ENCODE measurements around the gene UBTD1.

DNA sequence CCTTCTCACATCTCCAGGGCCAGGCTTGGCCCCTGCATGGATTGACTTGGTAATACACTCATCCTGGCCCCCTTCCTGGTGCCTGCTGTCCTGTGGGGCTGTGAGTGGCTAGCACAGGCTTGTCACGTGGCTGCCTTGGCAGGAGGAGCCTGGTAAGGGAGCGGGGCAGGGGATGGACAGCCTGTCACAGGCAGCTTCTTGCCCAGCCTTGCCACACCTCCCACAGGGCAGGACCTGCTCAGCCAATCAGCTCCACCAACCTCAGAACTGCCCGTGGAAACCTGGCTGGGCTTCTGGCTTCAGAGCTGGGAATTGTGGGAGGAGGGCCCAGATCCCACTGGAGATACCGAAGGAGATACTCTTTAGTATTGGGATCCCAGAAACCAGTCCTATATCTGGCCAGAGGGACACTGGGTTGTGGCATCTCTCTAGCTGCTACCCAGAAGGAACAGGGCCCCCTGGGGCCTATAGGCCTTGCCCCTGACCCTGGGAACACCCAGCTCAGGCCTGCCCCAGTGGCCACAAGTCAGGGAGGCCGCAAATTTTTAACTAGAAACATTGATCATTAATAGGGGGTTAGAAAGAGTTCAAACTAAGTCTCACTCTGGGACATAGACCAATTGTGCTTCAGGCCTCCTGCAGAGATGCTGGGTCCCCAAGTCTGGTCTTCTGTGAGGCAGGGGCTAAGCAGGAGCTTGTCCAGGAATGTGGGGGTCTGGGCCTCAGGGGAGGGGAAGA lies 85.5 kb downstream of the UBTD1 start, which contains the start of gene HOGA1:
- TF ChIP-seq CTCF (IDR thresholded peaks at IDR 0.05) (no peak), ZFX (IDR thresholded peaks at IDR 0.05; ENCODE audit: borderline replicate concordance) (no peak)

All from 22Rv1 (cell line).